H1 (cell line): ENCODE measurements around the gene PFKFB3. TPM values are rescaled to one million over a fixed set of nuclear protein-coding genes. Genes with fewer than 3 reads are reported as not detected.

Experiments used
- CTCF ChIA-PET: fragments of 300-600 bp; sonication (Branson Sonifier 250); formaldehyde crosslinking; loops from one replicate; lab custom pipeline; 2021; ENCODE audit not compliant: partially characterized antibody; lab: Charles Lee
- POLR2A ChIA-PET: fragments of 300-600 bp; sonication (Branson Sonifier 250); formaldehyde crosslinking; loops from one replicate; lab custom pipeline; 2021; ENCODE audit warnings: inconsistent platforms; ENCODE audit not compliant: partially characterized antibody; lab: Charles Lee
- DNase-seq, 2 experiments: peaks; one replicate each; pipeline versions ENCODE4 v3.0.0 to v3.0.0-alpha.2; 2010 to 2022; ENCODE audit warnings: low spot score in 2 of 2, low read depth in 1 of 2, mixed read lengths in 1 of 2
- FAIRE-seq: peaks from 2 replicates; lab custom pipeline; 2011; peaks lifted over from hg19 to GRCh38; lab: Jason Lieb, UNC
- H2AFZ ChIP-seq: 2 replicates; pipeline ENCODE4 v1.8.1; 2012; ENCODE audit warnings: low read length, inconsistent platforms
- H2AK5ac ChIP-seq: 2 replicates; pipeline ENCODE4 v1.6.1; 2013; ENCODE audit warnings: low read depth, low read length
- H2BK120ac ChIP-seq: replicated peaks from 2 replicates; pipeline ENCODE3; 2013; ENCODE audit warnings: low read depth, low read length, inconsistent platforms
- H2BK12ac ChIP-seq: 2 replicates; pipeline ENCODE4 v1.6.1; 2013; ENCODE audit warnings: low read depth, low read length
- H2BK15ac ChIP-seq: 2 replicates; pipeline ENCODE4 v1.6.1; 2013; ENCODE audit warnings: low read length
- H2BK20ac ChIP-seq: 2 replicates; pipeline ENCODE4 v1.6.1; 2013; ENCODE audit warnings: low read length
- H2BK5ac ChIP-seq: 2 replicates; pipeline ENCODE4 v1.6.1; 2013; ENCODE audit warnings: low read depth, low read length
- H3K14ac ChIP-seq: 2 replicates; pipeline ENCODE4 v1.6.1; 2013; ENCODE audit warnings: inconsistent platforms; ENCODE audit not compliant: insufficient read length
- H3K18ac ChIP-seq: 2 replicates; pipeline ENCODE4 v1.6.1; 2013; ENCODE audit warnings: low read length; ENCODE audit errors: extremely low read depth
- H3K23ac ChIP-seq: 2 replicates; pipeline ENCODE4 v1.6.1; 2013; ENCODE audit warnings: inconsistent platforms; ENCODE audit not compliant: insufficient read length
- H3K23me2 ChIP-seq: 2 replicates; pipeline ENCODE4 v1.6.1; 2013; ENCODE audit warnings: low read depth, low read length
- H3K27ac ChIP-seq: 2 replicates; pipeline ENCODE4 v1.6.1; 2011; ENCODE audit warnings: low read depth, low read length, inconsistent platforms
- H3K27me3 ChIP-seq, 4 experiments: replicated peaks in 1 of 4; 1 replicate in 1 of 4; 2 replicates in 3 of 4; pipeline versions ENCODE4 v1.6.1 to v1.8.1; 2011 to 2013; ENCODE audit warnings: low read length in 3 of 4, mild to moderate bottlenecking in 3 of 4, inconsistent platforms in 2 of 4, mixed read lengths in 2 of 4, moderate library complexity in 1 of 4; ENCODE audit not compliant: control insufficient read depth in 3 of 4, insufficient read depth in 3 of 4; ENCODE audit errors: extremely low read depth in 1 of 4
- H3K36me3 ChIP-seq, 4 experiments: 2 replicates each; pipeline versions ENCODE4 v1.6.1 to v1.8.1; 2011 to 2013; ENCODE audit warnings: mild to moderate bottlenecking in 4 of 4, low read length in 3 of 4, moderate library complexity in 2 of 4, control low read depth in 1 of 4, inconsistent platforms in 1 of 4; ENCODE audit not compliant: insufficient read depth in 4 of 4, control insufficient read depth in 2 of 4
- H3K4ac ChIP-seq: replicated peaks from 2 replicates; pipeline ENCODE3; 2013; ENCODE audit warnings: low read length, low read depth, mixed read lengths, inconsistent platforms; ENCODE audit not compliant: insufficient read length
- H3K4me1 ChIP-seq, 4 experiments: replicated peaks in 1 of 4; 1 replicate in 1 of 4; 2 replicates in 3 of 4; pipeline versions ENCODE4 v1.6.1 to v1.8.1; 2011 to 2013; ENCODE audit warnings: low read length in 3 of 4, inconsistent platforms in 2 of 4, mixed read lengths in 1 of 4; ENCODE audit not compliant: insufficient read depth in 4 of 4, control insufficient read depth in 3 of 4
- H3K4me2 ChIP-seq, 2 experiments: 2 replicates each; pipeline versions ENCODE4 v1.6.1 to v1.8.1; 2011 to 2013; ENCODE audit warnings: low read depth in 2 of 2, low read length in 2 of 2, control low read depth in 1 of 2, inconsistent platforms in 1 of 2, mild to moderate bottlenecking in 1 of 2; ENCODE audit not compliant: insufficient read depth in 1 of 2
- H3K4me3 ChIP-seq, 4 experiments: fragments of 200-600, 300-600 bp in 1 of 4; sonication (generic), shearing (Covaris generic), sonication (Bioruptor Twin) in 1 of 4; 2 replicates each; pipeline versions ENCODE4 v1.5.1 to v1.8.1; 2011 to 2016; ENCODE audit warnings: low read length in 4 of 4, low read depth in 3 of 4, control low read depth in 2 of 4, inconsistent platforms in 2 of 4, mild to moderate bottlenecking in 2 of 4, mixed read lengths in 1 of 4, moderate library complexity in 1 of 4; ENCODE audit not compliant: insufficient read depth in 2 of 4; ENCODE audit errors: extremely low read depth in 1 of 4
- H3K56ac ChIP-seq: replicated peaks from 2 replicates; pipeline ENCODE3; 2013; ENCODE audit warnings: low read depth, mild to moderate bottlenecking, mixed read lengths, low read length, inconsistent platforms; ENCODE audit not compliant: insufficient read length
- H3K79me1 ChIP-seq: 2 replicates; pipeline ENCODE4 v1.6.1; 2013; ENCODE audit warnings: low read depth, low read length, control low read depth
- H3K79me2 ChIP-seq, 2 experiments: 2 replicates each; pipeline versions ENCODE4 v1.6.1 to v1.8.1; 2012 to 2013; ENCODE audit warnings: low read length in 2 of 2, mild to moderate bottlenecking in 2 of 2, inconsistent platforms in 1 of 2; ENCODE audit not compliant: insufficient read depth in 2 of 2, control insufficient read depth in 1 of 2
- H3K9ac ChIP-seq, 4 experiments: replicated peaks in 1 of 4; 1 replicate in 1 of 4; 2 replicates in 3 of 4; pipeline versions ENCODE4 v1.6.1 to v1.8.1; 2011 to 2013; ENCODE audit warnings: low read depth in 3 of 4, low read length in 3 of 4, control low read depth in 2 of 4, mild to moderate bottlenecking in 2 of 4, moderate library complexity in 2 of 4, inconsistent platforms in 1 of 4; ENCODE audit errors: extremely low read depth in 1 of 4
- H3K9me3 ChIP-seq, 2 experiments: 2 replicates each; pipeline versions ENCODE4 v1.6.1 to v1.8.1; 2012 to 2013; ENCODE audit warnings: mild to moderate bottlenecking in 2 of 2, moderate library complexity in 2 of 2, control low read depth in 1 of 2, inconsistent platforms in 1 of 2, low read depth in 1 of 2, low read length in 1 of 2, mixed read lengths in 1 of 2; ENCODE audit not compliant: insufficient read depth in 2 of 2
- H4K20me1 ChIP-seq, 2 experiments: replicated peaks in 1 of 2; 2 replicates each; pipeline versions ENCODE3 to v1.8.1; 2011 to 2013; ENCODE audit warnings: inconsistent platforms in 2 of 2, low read length in 2 of 2, mild to moderate bottlenecking in 1 of 2; ENCODE audit not compliant: insufficient read depth in 2 of 2, control insufficient read depth in 1 of 2
- H4K5ac ChIP-seq: 2 replicates; pipeline ENCODE4 v1.6.1; 2013; ENCODE audit warnings: low read length, low read depth, mixed read lengths, inconsistent platforms; ENCODE audit not compliant: insufficient read length
- H4K8ac ChIP-seq: 2 replicates; pipeline ENCODE4 v1.8.0; 2013; ENCODE audit warnings: mild to moderate bottlenecking, moderate library complexity, low read length, inconsistent platforms; ENCODE audit not compliant: insufficient read depth; ENCODE audit errors: extremely low read depth
- H4K91ac ChIP-seq: replicated peaks from 2 replicates; pipeline ENCODE3; 2013; ENCODE audit warnings: low read length, mixed read lengths, inconsistent platforms; ENCODE audit not compliant: insufficient read length
- ASH2L ChIP-seq: fragments of 200-600, 300-600 bp; sonication (generic); IDR thresholded peaks from one replicate; pipeline ENCODE4 v1.7.1; 2017; ENCODE audit warnings: low read length
- BRCA1 ChIP-seq: IDR thresholded peaks from 2 replicates; pipeline ENCODE4 v1.6.1; 2012; ENCODE audit warnings: low read depth, low read length, improper control_type of control experiment
- CHD1 ChIP-seq: IDR thresholded peaks from 2 replicates; pipeline ENCODE4 v1.6.1; 2012; ENCODE audit warnings: low read depth, low read length, improper control_type of control experiment
- EGR1 ChIP-seq: IDR thresholded peaks from 2 replicates; pipeline ENCODE4 v1.6.1; 2011; ENCODE audit warnings: low read depth, low read length, borderline replicate concordance
- EP300 ChIP-seq, 2 experiments: IDR thresholded peaks; 1 replicate in 1 of 2; 2 replicates in 1 of 2; pipeline ENCODE4 v1.6.1; 2011 to 2012; ENCODE audit warnings: low read depth in 2 of 2, low read length in 2 of 2, mild to moderate bottlenecking in 2 of 2, borderline replicate concordance in 1 of 2, inconsistent platforms in 1 of 2, moderate library complexity in 1 of 2
- EZH2 ChIP-seq: fragments of 200-600 bp; sonication (generic); IDR thresholded peaks from 2 replicates; pipeline ENCODE4 v1.7.1; 2012; ENCODE audit warnings: low read depth, mild to moderate bottlenecking, moderate library complexity, low read length, inconsistent platforms; ENCODE audit not compliant: severe bottlenecking
- JUND ChIP-seq: IDR thresholded peaks from 2 replicates; pipeline ENCODE4 v1.6.1; 2011; ENCODE audit warnings: mild to moderate bottlenecking, improper control_type of control experiment, low read length
- KDM5A ChIP-seq: fragments of 200-600 bp; IDR thresholded peaks from 2 replicates; pipeline ENCODE4 v1.7.1; 2012; ENCODE audit warnings: mild to moderate bottlenecking, low read length, inconsistent platforms, mixed read lengths
- MAFK ChIP-seq: IDR thresholded peaks from 2 replicates; pipeline ENCODE4 v1.6.1; 2012; ENCODE audit warnings: low read depth, mild to moderate bottlenecking, improper control_type of control experiment, low read length
- NANOG ChIP-seq: IDR thresholded peaks from 2 replicates; pipeline ENCODE4 v1.6.1; 2011; ENCODE audit warnings: low read length, low read depth, mild to moderate bottlenecking, inconsistent platforms; ENCODE audit not compliant: insufficient read depth, poor library complexity, severe bottlenecking
- POU5F1 ChIP-seq: IDR thresholded peaks from 2 replicates; pipeline ENCODE4 v1.6.1; 2011; ENCODE audit warnings: low read depth, mild to moderate bottlenecking, low read length, moderate library complexity
- RFX5 ChIP-seq: IDR thresholded peaks from 2 replicates; pipeline ENCODE4 v1.6.1; 2011; ENCODE audit warnings: low read depth, low read length, improper control_type of control experiment, borderline replicate concordance
- SAP30 ChIP-seq: fragments of 300-600 bp; sonication (generic); IDR thresholded peaks from 2 replicates; pipeline ENCODE4 v1.7.1; 2012; ENCODE audit warnings: low read length, moderate library complexity, mild to moderate bottlenecking, inconsistent platforms; ENCODE audit not compliant: insufficient read depth, insufficient replicate concordance
- SIRT6 ChIP-seq: IDR thresholded peaks from one replicate; pipeline ENCODE4 v1.7.1; 2012; ENCODE audit warnings: low read length, inconsistent platforms
- WGBS, 2 experiments: shearing (Covaris generic) in 1 of 2; methylation state at CpG; one replicate each; pipeline versions ENCODE4 v1.1.6 to v1.1.7; 2013 to 2015; ENCODE audit warnings: low lambda C conversion rate in 2 of 2, mixed read lengths in 2 of 2, inconsistent platforms in 1 of 2, low coverage in 1 of 2, missing lambda C conversion rate in 1 of 2; ENCODE audit not compliant: insufficient replicate concordance in 2 of 2, insufficient coverage in 1 of 2, insufficient read length in 1 of 2; ENCODE audit errors: extremely low coverage in 1 of 2, missing lambda C conversion rate in 1 of 2; 5-methylcytosine and 5-hydroxymethylcytosine counted together
- polyA plus RNA-seq, 7 experiments: library from polyadenylated mRNA; depleted of rRNA in 3 of 7; stranded (reverse) in 5 of 7; unstranded in 2 of 7; fragments of >200 nt in 5 of 7; fragments of 200-250 nt in 2 of 7; gene quantifications; 1 replicate in 5 of 7; 2 replicates in 1 of 7; 4 replicates in 1 of 7; pipeline versions ENCODE4 v1.2.1 to v1.2.3, GENCODE V29; 2011 to 2013; ENCODE audit warnings: missing spikeins in 2 of 7, mixed read lengths in 2 of 7
- total RNA-seq: library from RNA; stranded (reverse); fragmentation: NEBNext Ultra II Directional; extraction: Animal tissue kit (Norgen Biotek cat#: 25700); gene quantifications from 2 replicates; pipeline ENCODE4 v1.2.1, GENCODE V29; 2021
- TF ChIP-seq, protein P1 (sequence below): IDR thresholded peaks from 2 replicates; pipeline ENCODE4 v1.6.1; 2012; ENCODE audit warnings: inconsistent platforms

PFKFB3 gene
- total and polyA plus RNA-seq, 2 of the 8 experiments (the other 6 are each of a cell fraction or from before 2014, with no cell fraction given): 15.6 to 32.0 TPM

DNA sequence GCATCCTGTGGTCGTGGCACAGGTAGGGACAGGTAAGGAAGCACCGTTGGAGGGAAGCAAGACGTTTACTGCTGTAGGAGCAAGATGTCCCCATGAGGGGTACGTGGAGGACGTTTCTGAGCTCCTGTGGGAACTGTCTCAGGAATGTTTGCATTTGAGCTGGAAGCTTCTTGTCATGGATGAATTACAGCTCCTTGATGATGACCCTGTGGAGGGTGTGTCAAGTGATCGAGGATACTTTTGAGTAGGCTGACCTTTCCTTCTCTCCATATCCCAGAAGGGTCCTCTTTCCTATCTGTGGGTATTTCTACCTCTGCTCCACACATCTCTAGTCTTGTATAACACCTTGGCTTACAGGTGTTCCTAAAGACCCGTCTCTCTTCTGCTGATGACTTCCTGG lies 94.8 kb downstream of the PFKFB3 start:
- H3K18ac ChIP-seq: no peak overlapping the region
- H2BK120ac ChIP-seq: no peak overlapping the region
- H4K91ac ChIP-seq: no peak overlapping the region
- H3K56ac ChIP-seq: no peak overlapping the region
- no peak overlapping the region for H2BK5ac ChIP-seq
- H3K4me2 ChIP-seq: no peak overlapping the region
- H4K20me1 ChIP-seq: no peaks in the 10 kb centered on the region
- H2AFZ ChIP-seq: no peak overlapping the region
- no peaks in the 10 kb centered on the region for H3K9me3 ChIP-seq
- no peaks in the 10 kb centered on the region for H3K79me1 ChIP-seq
- H2BK15ac ChIP-seq: no peak overlapping the region
- no peaks in the 10 kb centered on the region for H3K79me2 ChIP-seq
- H3K23ac ChIP-seq: no peak overlapping the region
- no peak overlapping the region for H3K14ac ChIP-seq
- H4K8ac ChIP-seq: no peak overlapping the region
- no peak overlapping the region for H3K4ac ChIP-seq
- no peak overlapping the region for H3K27ac ChIP-seq
- 94% methylated on average over 7 of the region's 7 CpGs; no CpG with 5 or more reads in 1 of the 2 experiments for WGBS, 2 experiments
- CTCF ChIA-PET: interaction anchor here (2.0 kb wide), 1 partner anchor 14 kb away, joined by 7 read pairs; no protein-coding TSS in a partner anchor
- no peaks in the 10 kb centered on the region for H3K36me3 ChIP-seq
- no peaks in the 10 kb centered on the region for H3K23me2 ChIP-seq
- DNase-seq (no peak), FAIRE-seq (no peak)
- no peak overlapping the region for H3K9ac ChIP-seq
- H3K27me3 ChIP-seq: no peaks in the 10 kb centered on the region
- H3K4me3 ChIP-seq: no peak overlapping the region
- POLR2A ChIA-PET: no interaction called here
- H2AK5ac ChIP-seq: 0 out of 2 replicates have a peak overlapping the region, but pooled peaks have one; percentile 24
- H4K5ac ChIP-seq: no peak overlapping the region
- H2BK12ac ChIP-seq: no peak overlapping the region
- no peak overlapping the region for H2BK20ac ChIP-seq
- peaks cover 0 to 3% (median 0%) of the 10 kb centered on the region in 4 experiments; a peak in 2 of 7 replicates for H3K4me1 ChIP-seq
- TF ChIP-seq, protein P1, sequence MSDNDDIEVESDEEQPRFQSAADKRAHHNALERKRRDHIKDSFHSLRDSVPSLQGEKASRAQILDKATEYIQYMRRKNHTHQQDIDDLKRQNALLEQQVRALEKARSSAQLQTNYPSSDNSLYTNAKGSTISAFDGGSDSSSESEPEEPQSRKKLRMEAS: no peak
- TF ChIP-seq EP300 (IDR thresholded peaks at IDR 0.05; ENCODE audit: borderline replicate concordance in 1 of 2, low read depth in 2 of 2, low read length in 2 of 2) (no peak), MAFK (no peak), BRCA1 (no peak), EZH2 (no peak), KDM5A (no peak), RFX5 (no peak), JUND (no peak), POU5F1 (no peak), ASH2L (no peak), NANOG (no peak), CHD1 (no peak), EGR1 (no peak), SIRT6 (no peak), SAP30 (no peak)
